ENCODE results near the gene CDH13. TPM values are rescaled to one million over a fixed set of nuclear protein-coding genes. Genes with fewer than 3 reads are reported as not detected.

CDH13 gene
- total RNA-seq, 2 donors from 2014 or later, result 2.9 TPM; not detected in 1

DNA sequence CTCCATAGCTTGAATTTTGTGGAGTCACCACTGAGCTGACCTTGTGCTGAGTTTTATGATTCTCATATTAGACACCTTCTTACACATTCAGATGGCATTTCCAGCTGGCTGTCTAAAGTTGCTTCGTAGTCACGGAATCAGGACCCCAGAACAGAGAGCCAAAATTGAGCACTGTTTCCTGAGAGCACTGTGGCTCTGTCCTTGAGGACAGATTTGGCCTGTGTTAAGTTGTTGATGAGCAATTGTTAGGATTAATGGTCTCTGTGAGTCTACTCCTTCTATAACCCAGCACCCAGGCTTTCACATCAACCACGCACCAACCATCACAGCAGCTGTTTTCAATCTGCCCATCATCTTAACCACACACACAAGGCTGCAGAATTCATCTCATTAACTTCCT is 903.5 kb downstream of the CDH13 start:
- H3K4me1 ChIP-seq, result no peaks in the 10 kb centered on the region
- no peak for ATAC-seq
- intact Hi-C loops (cut with DNase I), result no loop called here
- no peak for DNase-seq
- H3K4me3 ChIP-seq, result no peak overlapping the region
- TF ChIP-seq CTCF (IDR thresholded peaks at IDR 0.05) (no peak), POLR2A (IDR thresholded peaks at IDR 0.05) (no peak)
- H3K27ac ChIP-seq, result no peak overlapping the region
- H3K36me3 ChIP-seq (replicated peaks in 1 of 2; ENCODE audit: insufficient read depth in 1 of 2, low read depth in 2 of 2), result no peaks in the 10 kb centered on the region
- H3K9me3 ChIP-seq, result no peaks in the 10 kb centered on the region
- H3K27me3 ChIP-seq, result no peaks in the 10 kb centered on the region
- WGBS, 2 donors, result 62 to 69% methylated on average over 3 of the region's 3 CpGs

DNA sequence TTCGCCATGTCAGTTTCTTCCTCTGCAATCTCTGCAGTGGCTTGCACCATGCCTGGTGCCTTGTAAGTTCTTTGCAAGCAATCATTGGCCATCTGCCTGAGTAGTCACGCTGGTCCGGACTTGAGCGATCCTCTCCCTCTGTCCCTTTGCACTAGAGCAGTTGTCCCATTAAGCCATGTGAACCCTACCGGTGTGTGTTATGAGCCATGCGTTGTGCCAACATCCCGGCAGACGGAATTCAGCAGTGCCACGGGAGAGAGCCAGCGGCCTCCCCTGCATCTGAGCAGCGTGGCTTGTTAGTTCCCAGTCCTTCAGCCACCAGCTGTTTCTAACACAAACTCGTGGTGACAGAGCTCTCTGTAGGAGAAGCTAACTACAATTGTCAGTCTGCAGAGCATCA is 905.9 kb downstream of the CDH13 start:
- intact Hi-C loops (cut with DNase I), result no loop called here
- no peaks in the 10 kb centered on the region for H3K36me3 ChIP-seq (replicated peaks in 1 of 2; ENCODE audit: insufficient read depth in 1 of 2, low read depth in 2 of 2)
- TF ChIP-seq POLR2A (IDR thresholded peaks at IDR 0.05) (no peak), CTCF (IDR thresholded peaks at IDR 0.05) (no peak)
- DNase-seq, result no peak
- 69 to 78% methylated on average over 7 to 12 of the region's 12 CpGs for WGBS, 2 donors
- no peaks in the 10 kb centered on the region for H3K27me3 ChIP-seq
- H3K4me3 ChIP-seq, result no peak overlapping the region
- no peaks in the 10 kb centered on the region for H3K9me3 ChIP-seq
- H3K4me1 ChIP-seq, result no peaks in the 10 kb centered on the region
- ATAC-seq, result no peak
- H3K27ac ChIP-seq, result no peak overlapping the region

GRCh38 chr16:83533193-83533592 is 906.4 kb downstream of the CDH13 start:
- no peaks in the 10 kb centered on the region for H3K4me1 ChIP-seq
- H3K4me3 ChIP-seq, result no peak overlapping the region
- no peaks in the 10 kb centered on the region for H3K36me3 ChIP-seq (replicated peaks in 1 of 2; ENCODE audit: insufficient read depth in 1 of 2, low read depth in 2 of 2)
- H3K9me3 ChIP-seq, result no peaks in the 10 kb centered on the region
- intact Hi-C loops (cut with DNase I), result no loop called here
- H3K27me3 ChIP-seq, result no peaks in the 10 kb centered on the region
- DNase-seq (no peak), ATAC-seq (no peak)
- no peak for TF ChIP-seq CTCF (IDR thresholded peaks at IDR 0.05)
- no peak for TF ChIP-seq POLR2A (IDR thresholded peaks at IDR 0.05)
- WGBS, 2 donors, result 64% methylated on average over 11 of the region's 11 CpGs
- H3K27ac ChIP-seq, result no peak overlapping the region

GRCh38 chr16:83538707-83539106 is 911.9 kb downstream of the CDH13 start:
- H3K4me1 ChIP-seq, result no peaks in the 10 kb centered on the region
- 58 to 71% methylated on average over 2 of the region's 2 CpGs for WGBS, 2 donors
- ATAC-seq, result no peak
- H3K4me3 ChIP-seq, result no peak overlapping the region
- H3K36me3 ChIP-seq (replicated peaks in 1 of 2; ENCODE audit: insufficient read depth in 1 of 2, low read depth in 2 of 2), result no peaks in the 10 kb centered on the region
- TF ChIP-seq POLR2A (IDR thresholded peaks at IDR 0.05) (no peak), CTCF (IDR thresholded peaks at IDR 0.05) (no peak)
- no peaks in the 10 kb centered on the region for H3K27me3 ChIP-seq
- no peaks in the 10 kb centered on the region for H3K9me3 ChIP-seq
- no peak overlapping the region for H3K27ac ChIP-seq
- no peak for DNase-seq
- intact Hi-C loops (cut with DNase I), result no loop called here

DNA sequence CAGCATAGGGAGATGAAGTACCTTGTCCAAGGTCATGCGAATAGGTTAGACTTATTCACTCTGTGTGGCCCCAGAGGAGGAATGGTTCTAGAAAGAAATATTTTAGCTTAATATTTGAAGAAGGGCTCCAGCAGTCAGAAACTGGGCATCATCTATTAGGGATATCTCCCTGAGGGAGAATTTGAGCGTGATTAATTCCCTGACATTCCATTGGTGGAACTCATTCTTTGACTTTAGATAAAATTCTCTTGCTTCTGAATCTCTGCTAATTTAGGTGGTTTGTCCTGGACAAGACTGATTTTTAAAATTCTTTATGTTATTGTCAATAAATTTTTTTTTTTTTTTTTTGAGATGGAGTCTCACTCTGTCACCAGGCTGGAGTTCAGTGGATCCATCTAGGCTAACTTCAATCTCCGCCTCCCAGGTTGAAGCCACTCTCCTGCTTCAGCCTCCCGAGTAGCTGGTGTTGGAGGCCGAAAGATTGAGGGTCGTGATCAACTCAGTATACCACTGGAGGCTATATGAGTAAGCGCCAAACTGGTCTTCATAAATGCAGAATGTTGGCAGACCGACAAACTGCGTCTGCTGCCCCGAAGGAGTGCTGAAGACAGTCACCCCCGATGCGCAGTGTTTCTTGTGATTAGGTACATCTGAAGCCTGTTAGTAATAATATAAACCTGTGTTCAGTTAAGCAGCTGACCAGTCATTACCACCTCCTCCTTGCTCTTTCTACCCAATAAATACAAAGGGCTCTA is 913.1 kb downstream of the CDH13 start:
- H3K27ac ChIP-seq, result no peak overlapping the region
- ATAC-seq (no peak), DNase-seq (no peak)
- H3K4me1 ChIP-seq, result no peaks in the 10 kb centered on the region
- intact Hi-C loops (cut with DNase I), result no loop called here
- no peak for TF ChIP-seq POLR2A (IDR thresholded peaks at IDR 0.05)
- TF ChIP-seq CTCF (IDR thresholded peaks at IDR 0.05), result no peak
- no peak overlapping the region for H3K4me3 ChIP-seq
- H3K27me3 ChIP-seq, result no peaks in the 10 kb centered on the region
- H3K9me3 ChIP-seq, result no peaks in the 10 kb centered on the region
- WGBS, 2 donors, result 66 to 78% methylated on average over 12 of the region's 12 CpGs
- H3K36me3 ChIP-seq (replicated peaks in 1 of 2; ENCODE audit: insufficient read depth in 1 of 2, low read depth in 2 of 2), result no peaks in the 10 kb centered on the region

Measured in body of pancreas (tissue), 4 donors.